GM23338 (cell line): ENCODE data around the gene NUDT4. TPM values are rescaled to one million over a fixed set of nuclear protein-coding genes. Genes with fewer than 3 reads are reported as not detected.

Experiments used
- ATAC-seq: fragments of 200-7000 bp; cut with Tn5 transposase; 3 replicates; pipeline ENCODE4 v1.9.1; 2020
- DNase-seq: peaks from one replicate; pipeline ENCODE4 v3.0.0-alpha.2; 2015; ENCODE audit warnings: low spot score
- H2AFZ ChIP-seq: fragments of 200-600 bp; sonication (generic); 2 replicates; pipeline ENCODE4 v1.8.0; 2016; ENCODE audit warnings: antibody characterized with exemption, mild to moderate bottlenecking, moderate library complexity
- H3F3A ChIP-seq: fragments of 200-600 bp; sonication (generic); replicated peaks from 2 replicates; pipeline ENCODE4 v1.8.0; 2017; ENCODE audit warnings: antibody characterized with exemption, mixed run types, low read depth
- H3K27ac ChIP-seq: fragments of 200-600 bp; sonication (generic); 2 replicates; pipeline ENCODE4 v1.6.1; 2016; ENCODE audit warnings: low read depth
- H3K27me3 ChIP-seq: fragments of 200-600 bp; sonication (generic); 2 replicates; pipeline ENCODE4 v1.8.0; 2016; ENCODE audit warnings: mild to moderate bottlenecking, mixed run types, moderate library complexity; ENCODE audit not compliant: insufficient read depth
- H3K36me3 ChIP-seq: fragments of 200-600 bp; sonication (generic); 2 replicates; pipeline ENCODE4 v1.8.0; 2016; ENCODE audit warnings: mild to moderate bottlenecking; ENCODE audit not compliant: insufficient read depth
- H3K4me1 ChIP-seq: fragments of 200-600 bp; sonication (generic); 2 replicates; pipeline ENCODE4 v1.8.0; 2016; ENCODE audit warnings: mild to moderate bottlenecking, moderate library complexity; ENCODE audit not compliant: insufficient read depth
- H3K4me2 ChIP-seq: fragments of 200-600 bp; sonication (generic); 2 replicates; pipeline ENCODE4 v1.7.1; 2017; ENCODE audit warnings: mixed run types
- H3K4me3 ChIP-seq: fragments of 200-600 bp; sonication (generic); 2 replicates; pipeline ENCODE4 v1.6.1; 2016; ENCODE audit warnings: mixed run types
- H3K79me2 ChIP-seq: fragments of 200-600 bp; sonication (generic); replicated peaks from 2 replicates; pipeline ENCODE4 v1.8.0; 2017; ENCODE audit warnings: mild to moderate bottlenecking; ENCODE audit not compliant: insufficient read depth
- H3K9me2 ChIP-seq: fragments of 200-600 bp; sonication (generic); 2 replicates; pipeline ENCODE4 v1.8.0; 2017; ENCODE audit not compliant: insufficient read depth
- H4K20me1 ChIP-seq: fragments of 200-600 bp; sonication (generic); replicated peaks from 2 replicates; pipeline ENCODE4 v1.8.0; 2017; ENCODE audit warnings: mild to moderate bottlenecking; ENCODE audit not compliant: insufficient read depth
- H3K27ac Mint-ChIP-seq: 2 replicates; pipeline ENCODE4 v1.8.0; 2020; ENCODE audit warnings: inconsistent platforms, mild to moderate bottlenecking, moderate library complexity, mixed read lengths
- H3K27me3 Mint-ChIP-seq: 3 replicates; pipeline ENCODE4 v1.8.0; 2022; ENCODE audit warnings: low read depth, mild to moderate bottlenecking, moderate library complexity, mixed read lengths, inconsistent platforms; ENCODE audit not compliant: insufficient read depth, poor library complexity
- H3K36me3 Mint-ChIP-seq: 3 replicates; pipeline ENCODE4 v1.8.0; 2021; ENCODE audit warnings: low read depth, mild to moderate bottlenecking, inconsistent platforms, moderate library complexity, mixed read lengths
- H3K4me1 Mint-ChIP-seq: 3 replicates; pipeline ENCODE4 v1.8.0; 2020; ENCODE audit warnings: mild to moderate bottlenecking, inconsistent platforms, mixed read lengths
- H3K4me3 Mint-ChIP-seq: 3 replicates; pipeline ENCODE4 v1.8.0; 2021; ENCODE audit warnings: moderate library complexity, mild to moderate bottlenecking, inconsistent platforms, mixed read lengths
- H3K9me3 Mint-ChIP-seq: 3 replicates; pipeline ENCODE4 v1.8.0; 2020; ENCODE audit warnings: moderate library complexity, mild to moderate bottlenecking, inconsistent platforms, mixed read lengths
- CREB1 ChIP-seq: fragments of 250-450 bp; sonication (Bioruptor Pico); IDR thresholded peaks from 2 replicates; pipeline ENCODE4 v1.5.0; 2020; ENCODE audit warnings: low read depth, mild to moderate bottlenecking, moderate library complexity
- EZH2 ChIP-seq: fragments of 200-600 bp; sonication (generic); IDR thresholded peaks from one replicate; pipeline ENCODE4 v1.8.0; 2017; ENCODE audit warnings: antibody characterized with exemption, mild to moderate bottlenecking, low read depth; ENCODE audit not compliant: unreplicated experiment
- EZH2phosphoT487 ChIP-seq: fragments of 200-600 bp; sonication (generic); IDR thresholded peaks from one replicate; pipeline ENCODE4 v1.8.1; 2018; ENCODE audit warnings: antibody characterized with exemption; ENCODE audit not compliant: unreplicated experiment
- JUNB ChIP-seq: IDR thresholded peaks from one replicate; pipeline ENCODE4 v1.6.1; 2016; ENCODE audit warnings: antibody characterized with exemption; ENCODE audit not compliant: unreplicated experiment
- POLR2AphosphoS5 ChIP-seq: IDR thresholded peaks from 2 replicates; pipeline ENCODE4 v1.6.1; 2016; ENCODE audit warnings: antibody characterized with exemption, low read depth
- ZNF114 ChIP-seq: fragments of 250-450 bp; sonication (Bioruptor Pico); IDR thresholded peaks from 2 replicates; pipeline ENCODE4 v1.5.0; 2020; ENCODE audit warnings: mild to moderate bottlenecking, moderate library complexity
- ZNF331 ChIP-seq: fragments of 250-450 bp; sonication (Bioruptor Pico); IDR thresholded peaks from 2 replicates; pipeline ENCODE4 v1.5.0; 2020; ENCODE audit warnings: low read depth, mild to moderate bottlenecking, moderate library complexity
- polyA plus RNA-seq: library from polyadenylated mRNA; unstranded; fragments of >200 nt; fragmentation: Nextera tagmentation; extraction: Ambion mirVana; gene quantifications from 2 replicates; pipeline ENCODE4 v1.2.1, GENCODE V29; 2016
- total RNA-seq: library from RNA; depleted of rRNA; stranded (reverse); fragments of >200 nt; shearing (Covaris generic); gene quantifications from 2 replicates; pipeline ENCODE4 v1.2.3, GENCODE V29; 2014
- TF ChIP-seq, protein P1 (sequence below): fragments of 250-450 bp; sonication (Bioruptor Pico); IDR thresholded peaks from 2 replicates; pipeline ENCODE4 v1.5.0; 2020; ENCODE audit warnings: mild to moderate bottlenecking, moderate library complexity
- TF ChIP-seq, protein P2 (sequence below), 2 experiments: fragments of 200-600 bp in 1 of 2; sonication (generic) in 1 of 2; conservative IDR thresholded peaks; 2 replicates each; pipeline versions ENCODE4 v1.5.1 to v1.6.1; 2016 to 2017; ENCODE audit warnings: antibody characterized with exemption in 2 of 2, low read depth in 2 of 2, mild to moderate bottlenecking in 2 of 2, moderate library complexity in 1 of 2
- TF ChIP-seq, protein P3 (sequence below): IDR thresholded peaks from 2 replicates; pipeline ENCODE4 v1.6.1; 2016; ENCODE audit warnings: antibody characterized with exemption

Gene NUDT4
- total and polyA plus RNA-seq, 2 experiments from 2014 or later: 32.3 to 67.2 TPM

DNA sequence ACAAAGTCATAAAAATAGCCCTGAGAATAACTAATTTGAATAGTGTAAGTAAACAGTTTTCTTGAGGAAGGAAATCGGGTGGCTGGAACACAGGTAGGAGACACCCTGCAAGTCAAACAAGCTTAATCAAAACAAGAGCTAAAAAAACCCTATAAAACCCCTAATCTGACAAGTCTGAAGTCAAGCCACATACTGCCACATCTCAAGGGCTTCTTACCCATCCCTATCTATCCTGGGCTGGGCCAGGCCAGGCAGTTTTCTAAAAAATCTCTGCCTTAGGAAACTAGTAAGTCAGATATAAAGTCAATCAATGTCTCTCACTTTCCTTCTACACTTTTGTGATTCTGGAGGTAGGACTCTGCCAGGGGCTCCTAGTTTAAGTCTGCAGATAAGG lies 48.7 kb downstream of the NUDT4 start (continued):
- TF ChIP-seq, protein P1, sequence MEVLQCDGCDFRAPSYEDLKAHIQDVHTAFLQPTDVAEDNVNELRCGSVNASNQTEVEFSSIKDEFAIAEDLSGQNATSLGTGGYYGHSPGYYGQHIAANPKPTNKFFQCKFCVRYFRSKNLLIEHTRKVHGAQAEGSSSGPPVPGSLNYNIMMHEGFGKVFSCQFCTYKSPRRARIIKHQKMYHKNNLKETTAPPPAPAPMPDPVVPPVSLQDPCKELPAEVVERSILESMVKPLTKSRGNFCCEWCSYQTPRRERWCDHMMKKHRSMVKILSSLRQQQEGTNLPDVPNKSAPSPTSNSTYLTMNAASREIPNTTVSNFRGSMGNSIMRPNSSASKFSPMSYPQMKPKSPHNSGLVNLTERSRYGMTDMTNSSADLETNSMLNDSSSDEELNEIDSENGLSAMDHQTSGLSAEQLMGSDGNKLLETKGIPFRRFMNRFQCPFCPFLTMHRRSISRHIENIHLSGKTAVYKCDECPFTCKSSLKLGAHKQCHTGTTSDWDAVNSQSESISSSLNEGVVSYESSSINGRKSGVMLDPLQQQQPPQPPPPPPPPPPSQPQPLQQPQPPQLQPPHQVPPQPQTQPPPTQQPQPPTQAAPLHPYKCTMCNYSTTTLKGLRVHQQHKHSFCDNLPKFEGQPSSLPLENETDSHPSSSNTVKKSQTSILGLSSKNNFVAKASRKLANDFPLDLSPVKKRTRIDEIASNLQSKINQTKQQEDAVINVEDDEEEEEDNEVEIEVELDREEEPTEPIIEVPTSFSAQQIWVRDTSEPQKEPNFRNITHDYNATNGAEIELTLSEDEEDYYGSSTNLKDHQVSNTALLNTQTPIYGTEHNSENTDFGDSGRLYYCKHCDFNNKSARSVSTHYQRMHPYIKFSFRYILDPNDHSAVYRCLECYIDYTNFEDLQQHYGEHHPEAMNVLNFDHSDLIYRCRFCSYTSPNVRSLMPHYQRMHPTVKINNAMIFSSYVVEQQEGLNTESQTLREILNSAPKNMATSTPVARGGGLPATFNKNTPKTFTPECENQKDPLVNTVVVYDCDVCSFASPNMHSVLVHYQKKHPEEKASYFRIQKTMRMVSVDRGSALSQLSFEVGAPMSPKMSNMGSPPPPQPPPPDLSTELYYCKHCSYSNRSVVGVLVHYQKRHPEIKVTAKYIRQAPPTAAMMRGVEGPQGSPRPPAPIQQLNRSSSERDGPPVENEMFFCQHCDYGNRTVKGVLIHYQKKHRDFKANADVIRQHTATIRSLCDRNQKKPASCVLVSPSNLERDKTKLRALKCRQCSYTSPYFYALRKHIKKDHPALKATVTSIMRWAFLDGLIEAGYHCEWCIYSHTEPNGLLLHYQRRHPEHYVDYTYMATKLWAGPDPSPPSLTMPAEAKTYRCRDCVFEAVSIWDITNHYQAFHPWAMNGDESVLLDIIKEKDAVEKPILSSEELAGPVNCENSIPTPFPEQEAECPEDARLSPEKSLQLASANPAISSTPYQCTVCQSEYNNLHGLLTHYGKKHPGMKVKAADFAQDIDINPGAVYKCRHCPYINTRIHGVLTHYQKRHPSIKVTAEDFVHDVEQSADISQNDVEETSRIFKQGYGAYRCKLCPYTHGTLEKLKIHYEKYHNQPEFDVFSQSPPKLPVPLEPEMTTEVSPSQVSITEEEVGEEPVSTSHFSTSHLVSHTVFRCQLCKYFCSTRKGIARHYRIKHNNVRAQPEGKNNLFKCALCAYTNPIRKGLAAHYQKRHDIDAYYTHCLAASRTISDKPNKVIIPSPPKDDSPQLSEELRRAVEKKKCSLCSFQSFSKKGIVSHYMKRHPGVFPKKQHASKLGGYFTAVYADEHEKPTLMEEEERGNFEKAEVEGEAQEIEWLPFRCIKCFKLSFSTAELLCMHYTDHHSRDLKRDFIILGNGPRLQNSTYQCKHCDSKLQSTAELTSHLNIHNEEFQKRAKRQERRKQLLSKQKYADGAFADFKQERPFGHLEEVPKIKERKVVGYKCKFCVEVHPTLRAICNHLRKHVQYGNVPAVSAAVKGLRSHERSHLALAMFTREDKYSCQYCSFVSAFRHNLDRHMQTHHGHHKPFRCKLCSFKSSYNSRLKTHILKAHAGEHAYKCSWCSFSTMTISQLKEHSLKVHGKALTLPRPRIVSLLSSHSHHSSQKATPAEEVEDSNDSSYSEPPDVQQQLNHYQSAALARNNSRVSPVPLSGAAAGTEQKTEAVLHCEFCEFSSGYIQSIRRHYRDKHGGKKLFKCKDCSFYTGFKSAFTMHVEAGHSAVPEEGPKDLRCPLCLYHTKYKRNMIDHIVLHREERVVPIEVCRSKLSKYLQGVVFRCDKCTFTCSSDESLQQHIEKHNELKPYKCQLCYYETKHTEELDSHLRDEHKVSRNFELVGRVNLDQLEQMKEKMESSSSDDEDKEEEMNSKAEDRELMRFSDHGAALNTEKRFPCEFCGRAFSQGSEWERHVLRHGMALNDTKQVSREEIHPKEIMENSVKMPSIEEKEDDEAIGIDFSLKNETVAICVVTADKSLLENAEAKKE (CRISPR knock-in tag): no peak
- TF ChIP-seq CREB1 (CRISPR knock-in tag): no peak

DNA sequence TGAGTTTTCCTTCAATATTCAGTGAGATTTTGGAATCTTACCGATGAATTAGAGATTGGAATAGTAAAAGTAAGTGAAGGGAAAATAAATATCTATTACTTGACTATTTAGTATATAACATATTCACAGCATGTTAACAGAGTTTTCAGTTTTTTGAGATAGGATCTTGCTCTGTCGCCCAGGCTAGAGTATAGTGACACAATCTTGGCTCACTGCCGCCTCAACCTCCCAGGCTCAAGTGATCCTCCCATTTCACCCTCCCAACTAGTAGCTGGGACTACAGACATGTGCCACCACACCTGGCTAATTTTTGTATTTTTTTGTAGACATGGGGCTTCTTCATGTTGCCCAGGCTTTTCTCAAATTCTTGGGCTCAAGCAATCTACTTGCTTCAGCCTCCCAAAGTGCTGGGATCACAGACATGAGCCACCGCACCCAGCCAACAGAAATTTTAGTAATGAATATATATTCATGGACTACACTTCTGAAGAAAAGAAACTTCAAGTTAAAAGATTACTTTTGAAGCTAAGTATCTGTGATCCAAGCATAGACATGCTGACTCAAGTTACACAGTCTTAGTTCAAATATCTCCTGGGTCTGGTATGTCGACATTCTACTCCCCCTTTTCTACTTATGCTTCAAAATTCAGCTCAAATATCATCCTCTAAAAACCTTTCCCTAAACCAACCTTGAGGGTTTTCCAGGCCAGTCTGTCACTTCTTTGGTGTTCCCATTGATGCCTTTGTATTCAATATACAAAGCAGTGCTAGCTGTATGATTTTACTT lies 50.2 kb downstream of the NUDT4 start:
- Histone ChIP-seq H4K20me1 (peaks cover 97% of the 10 kb centered on the region), H3K9me2 (no peaks in the 10 kb centered on the region), H2AFZ (no peak overlapping the region), H3K4me3 (no peak overlapping the region), H3K27me3 (no peaks in the 10 kb centered on the region), H3K4me2 (no peak overlapping the region), H3K27ac (no peak overlapping the region; the same call in 1 of the 2 replicates), H3K4me1 (peaks cover 43% of the 10 kb centered on the region), H3K36me3 (no peaks in the 10 kb centered on the region), H3F3A (no peaks in the 10 kb centered on the region), H3K79me2 (peaks cover 100% of the 10 kb centered on the region)
- H3K27me3 Mint-ChIP-seq: peaks cover 2% of the 10 kb centered on the region
- H3K36me3 Mint-ChIP-seq: peaks cover 2% of the 10 kb centered on the region; the same call in 1 of the 3 replicates
- no peak for DNase-seq
- TF ChIP-seq ZNF331 (CRISPR knock-in tag) (no peak), JUNB (no peak), ZNF114 (CRISPR knock-in tag) (no peak), EZH2phosphoT487 (no peak), POLR2AphosphoS5 (no peak), EZH2 (no peak)
- TF ChIP-seq, protein P2, sequence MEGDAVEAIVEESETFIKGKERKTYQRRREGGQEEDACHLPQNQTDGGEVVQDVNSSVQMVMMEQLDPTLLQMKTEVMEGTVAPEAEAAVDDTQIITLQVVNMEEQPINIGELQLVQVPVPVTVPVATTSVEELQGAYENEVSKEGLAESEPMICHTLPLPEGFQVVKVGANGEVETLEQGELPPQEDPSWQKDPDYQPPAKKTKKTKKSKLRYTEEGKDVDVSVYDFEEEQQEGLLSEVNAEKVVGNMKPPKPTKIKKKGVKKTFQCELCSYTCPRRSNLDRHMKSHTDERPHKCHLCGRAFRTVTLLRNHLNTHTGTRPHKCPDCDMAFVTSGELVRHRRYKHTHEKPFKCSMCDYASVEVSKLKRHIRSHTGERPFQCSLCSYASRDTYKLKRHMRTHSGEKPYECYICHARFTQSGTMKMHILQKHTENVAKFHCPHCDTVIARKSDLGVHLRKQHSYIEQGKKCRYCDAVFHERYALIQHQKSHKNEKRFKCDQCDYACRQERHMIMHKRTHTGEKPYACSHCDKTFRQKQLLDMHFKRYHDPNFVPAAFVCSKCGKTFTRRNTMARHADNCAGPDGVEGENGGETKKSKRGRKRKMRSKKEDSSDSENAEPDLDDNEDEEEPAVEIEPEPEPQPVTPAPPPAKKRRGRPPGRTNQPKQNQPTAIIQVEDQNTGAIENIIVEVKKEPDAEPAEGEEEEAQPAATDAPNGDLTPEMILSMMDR (conservative IDR thresholded peaks at IDR 0.05; ENCODE audit: low read depth in 2 of 2): no peak
- TF ChIP-seq, protein P3, sequence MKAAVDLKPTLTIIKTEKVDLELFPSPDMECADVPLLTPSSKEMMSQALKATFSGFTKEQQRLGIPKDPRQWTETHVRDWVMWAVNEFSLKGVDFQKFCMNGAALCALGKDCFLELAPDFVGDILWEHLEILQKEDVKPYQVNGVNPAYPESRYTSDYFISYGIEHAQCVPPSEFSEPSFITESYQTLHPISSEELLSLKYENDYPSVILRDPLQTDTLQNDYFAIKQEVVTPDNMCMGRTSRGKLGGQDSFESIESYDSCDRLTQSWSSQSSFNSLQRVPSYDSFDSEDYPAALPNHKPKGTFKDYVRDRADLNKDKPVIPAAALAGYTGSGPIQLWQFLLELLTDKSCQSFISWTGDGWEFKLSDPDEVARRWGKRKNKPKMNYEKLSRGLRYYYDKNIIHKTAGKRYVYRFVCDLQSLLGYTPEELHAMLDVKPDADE: no peak
- H3K9me3 Mint-ChIP-seq: no peaks in the 10 kb centered on the region
- no peak overlapping the region for H3K4me3 Mint-ChIP-seq
- H3K4me1 Mint-ChIP-seq: peaks cover 55% of the 10 kb centered on the region
- H3K27ac Mint-ChIP-seq: no peak overlapping the region
- no peak for ATAC-seq
